Measurements from ENCODE around the gene DUSP22. TPM values are rescaled to one million over a fixed set of nuclear protein-coding genes. Genes with fewer than 3 reads are reported as not detected.
A peak's percentile ranks its signal among the peaks of the same experiment; 100 is the strongest.

The DUSP22 gene
- total and polyA plus RNA-seq, 2 donors (not counting 1 experiment from before 2014, with no cell fraction given) = 117 to 133 TPM

DNA sequence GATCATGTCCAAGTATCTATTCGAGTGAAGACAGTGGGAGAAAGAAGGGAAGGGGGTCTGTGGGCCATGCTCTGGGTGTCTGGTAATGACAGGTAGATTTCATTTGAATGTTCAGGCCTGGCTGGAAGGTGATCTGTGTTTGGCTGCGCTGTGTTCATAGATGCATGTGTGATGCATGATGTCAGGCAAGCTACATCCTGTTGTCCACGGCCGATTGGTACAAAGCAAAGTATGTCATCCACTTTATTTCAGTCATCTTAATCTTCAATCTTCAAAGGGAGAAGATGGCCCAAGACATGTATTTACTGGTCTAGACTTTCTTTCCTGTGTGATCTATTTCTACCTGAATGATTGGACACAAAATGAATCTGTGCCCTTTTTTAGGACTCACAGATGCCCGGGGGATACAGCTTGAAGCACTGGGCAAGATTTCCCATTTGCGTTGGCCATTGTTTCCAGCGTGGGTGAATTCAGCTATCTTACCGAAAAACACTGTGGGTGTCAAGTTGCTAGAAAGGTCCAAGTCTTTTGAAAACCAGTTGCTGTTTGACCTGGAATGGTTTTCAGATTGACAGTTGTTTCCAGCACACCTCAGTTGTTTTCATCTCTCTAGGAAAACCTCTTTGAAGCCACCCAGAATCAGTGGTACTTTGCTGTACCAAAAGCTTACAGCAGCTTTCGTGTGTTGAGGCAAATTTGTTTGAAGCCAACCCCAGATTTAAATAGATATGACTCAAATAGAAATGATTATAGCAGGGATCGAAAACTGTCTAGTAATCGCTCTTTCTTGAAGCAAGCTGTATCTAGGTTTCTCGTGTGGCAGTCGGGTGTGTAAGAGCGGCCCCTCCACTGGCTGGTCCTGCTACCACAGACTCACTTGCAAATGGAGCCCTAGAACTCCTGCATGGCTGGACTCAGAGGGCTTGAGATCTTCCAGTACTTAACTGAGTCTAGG lies 27.2 kb downstream of the DUSP22 start:
- H3K9me3 Mint-ChIP-seq (ENCODE audit: insufficient read depth) = peaks cover 2% of the 10 kb centered on the region
- Histone ChIP-seq H3K36me3 (replicated peaks in 1 of 2; ENCODE audit: control extremely low read depth in 1 of 2, control insufficient read depth in 1 of 2, extremely low read depth in 1 of 2, insufficient read depth in 2 of 2, low read length in 1 of 2) (peaks cover 0 to 15% of the 10 kb centered on the region in 2 experiments), H2AFZ (ENCODE audit: insufficient read depth, low read depth, low read length, poor library complexity, severe bottlenecking) (peak overlapping the region; percentile 3), H4K20me1 (ENCODE audit: control insufficient read depth, insufficient read depth, low read length, poor library complexity, severe bottlenecking) (peaks cover 6% of the 10 kb centered on the region), H3K27me3 (replicated peaks in 1 of 4; ENCODE audit: control extremely low read depth in 1 of 4, control insufficient read depth in 3 of 4, insufficient read depth in 4 of 4, low read length in 3 of 4) (no peaks in the 10 kb centered on the region), H3K9me3 (ENCODE audit: control extremely low read depth in 1 of 3, control insufficient read depth in 2 of 3, insufficient read depth in 1 of 3, low read length in 2 of 3) (no peaks in the 10 kb centered on the region), H3K9ac (ENCODE audit: low read length) (no peak overlapping the region), H3K27ac (ENCODE audit: low read length in 2 of 2) (peak overlapping the region in 1 of 2 donors; percentile 13), H3K4me3 (ENCODE audit: control extremely low read depth in 1 of 5, extremely low read depth in 1 of 5, insufficient read depth in 1 of 5, low read depth in 2 of 5, low read length in 4 of 5) (no peak overlapping the region), H3K4me2 (replicated peaks; ENCODE audit: low read depth, low read length, poor library complexity, severe bottlenecking) (peak overlapping the region; percentile 24), H3K79me2 (ENCODE audit: control insufficient read depth, insufficient read depth, low read length) (peaks cover 88% of the 10 kb centered on the region), H3K4me1 (ENCODE audit: control insufficient read depth in 2 of 2, insufficient read depth in 2 of 2, low read length in 2 of 2) (peaks cover 90 to 94% of the 10 kb centered on the region in 2 donors)
- 78% methylated on average over 13 of the region's 14 CpGs for WGBS (ENCODE audit: insufficient coverage)
- peaks cover 46% of the 10 kb centered on the region for H3K4me1 Mint-ChIP-seq
- DNase-seq (no peak), ATAC-seq (ENCODE audit: low read depth) (no peak)
- no peak for TF ChIP-seq CTCF (IDR thresholded peaks at IDR 0.05)
- TF ChIP-seq EZH2 (IDR thresholded peaks at IDR 0.05; ENCODE audit: borderline replicate concordance, insufficient read depth, low read depth, low read length, poor library complexity, severe bottlenecking) = no peak
- ChIA-PET POLR2A (interaction anchor here (1.4 kb wide), 1 partner anchor 9 kb away, joined by 3 read pairs; no protein-coding TSS in a partner anchor), CTCF (no interaction called here)
- peak overlapping the region; percentile 40 for H3K4me3 Mint-ChIP-seq
- no peaks in the 10 kb centered on the region for H3K27me3 Mint-ChIP-seq
- intact Hi-C loops (cut with micrococcal nuclease) = loop anchor here (2.0 kb wide), 1 partner anchor 13 kb away; no protein-coding TSS in a partner anchor
- peak overlapping the region; percentile 73 for H3K27ac Mint-ChIP-seq
